GM19397 (cell line): ENCODE data around the gene BNC2.

Source experiments
- ATAC-seq: cut with Tn5 transposase; IDR thresholded peaks from one replicate; pipeline ENCODE4 v1.9.1; 2021; ENCODE audit warnings: mild to moderate bottlenecking, moderate library complexity; ENCODE audit not compliant: unreplicated experiment

BNC2 gene

DNA sequence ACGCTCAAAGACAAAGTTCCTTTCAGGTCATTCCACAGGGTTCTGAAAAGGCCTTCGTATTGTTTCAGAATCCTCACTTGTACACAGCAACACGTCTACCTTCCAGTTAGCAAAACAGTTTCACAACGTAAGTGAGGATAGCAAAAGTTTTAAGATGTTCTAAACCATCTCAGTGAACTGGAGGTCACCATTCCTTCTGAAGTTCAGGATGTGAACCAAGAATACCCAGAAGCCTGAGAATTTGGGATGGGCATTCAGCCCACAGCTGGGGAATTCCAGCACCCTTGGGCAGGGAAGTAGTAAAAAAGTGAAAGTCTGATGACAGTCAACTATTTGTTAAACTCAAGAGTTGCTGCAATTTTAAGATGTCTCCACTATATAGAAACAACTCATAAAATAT is 224.5 kb downstream of the BNC2 start:
- no peak for ATAC-seq

GRCh38 chr9:16642421-16643109 is 227.9 kb downstream of the BNC2 start:
- ATAC-seq: no peak

GRCh38 chr9:16640649-16641048 is 229.8 kb downstream of the BNC2 start:
- no peak for ATAC-seq

DNA sequence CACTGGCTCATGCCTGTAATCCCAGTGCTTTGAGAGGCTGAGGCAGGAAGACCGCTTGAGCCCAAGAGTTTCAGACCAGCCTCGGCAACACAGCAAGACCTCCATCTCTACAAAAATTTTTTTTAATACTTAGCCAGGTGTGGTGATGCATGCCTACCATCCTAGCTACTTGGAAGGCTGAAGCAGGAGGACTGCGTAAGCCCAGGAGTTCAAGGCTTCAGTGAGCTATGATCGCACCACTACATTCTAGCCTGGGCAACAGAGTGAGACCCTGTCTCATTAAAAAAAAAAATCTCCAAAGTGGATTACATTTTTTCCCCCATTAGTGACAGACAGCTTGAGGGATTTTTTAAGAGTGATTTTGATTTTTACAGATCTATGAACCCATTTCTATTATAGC is 230.8 kb downstream of the BNC2 start:
- ATAC-seq: no peak

DNA sequence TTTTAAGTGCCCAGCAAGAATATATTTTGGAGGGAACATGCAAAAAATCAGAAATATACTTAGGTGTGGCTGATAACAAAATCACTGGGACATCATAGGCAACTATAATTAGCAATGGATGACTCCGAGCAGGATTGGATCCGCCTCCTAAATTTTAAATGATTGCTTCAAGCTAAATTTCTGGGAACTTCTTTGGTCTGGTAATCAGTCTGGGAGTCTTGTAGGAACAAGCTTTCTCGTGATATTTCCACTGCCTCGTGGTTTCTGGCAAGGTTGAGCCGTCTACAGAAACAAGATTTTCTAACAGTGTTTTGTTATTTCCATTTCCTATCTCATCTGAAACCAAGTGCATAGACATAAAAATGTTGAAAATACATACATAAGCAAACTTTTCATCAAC is 232.6 kb downstream of the BNC2 start:
- ATAC-seq: no peak

DNA sequence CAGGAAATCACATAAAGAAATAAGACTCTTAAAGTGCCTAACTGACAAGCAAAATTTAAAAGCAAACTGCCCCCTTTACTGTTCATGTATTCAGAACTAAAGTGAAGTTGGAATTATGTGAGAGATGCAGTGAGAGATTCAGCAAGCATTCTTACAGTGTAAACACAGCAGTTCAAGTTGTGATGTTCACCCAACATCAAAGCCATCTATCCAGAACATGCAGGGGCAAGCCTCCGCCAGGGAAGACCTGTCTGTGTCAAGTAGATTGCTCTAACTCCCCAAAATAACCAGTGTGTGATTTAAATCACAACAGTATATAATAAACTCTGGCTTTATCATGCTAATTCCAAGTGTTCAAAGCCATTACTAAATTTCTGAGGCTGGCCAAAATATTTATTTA is 233.3 kb downstream of the BNC2 start:
- no peak for ATAC-seq

DNA sequence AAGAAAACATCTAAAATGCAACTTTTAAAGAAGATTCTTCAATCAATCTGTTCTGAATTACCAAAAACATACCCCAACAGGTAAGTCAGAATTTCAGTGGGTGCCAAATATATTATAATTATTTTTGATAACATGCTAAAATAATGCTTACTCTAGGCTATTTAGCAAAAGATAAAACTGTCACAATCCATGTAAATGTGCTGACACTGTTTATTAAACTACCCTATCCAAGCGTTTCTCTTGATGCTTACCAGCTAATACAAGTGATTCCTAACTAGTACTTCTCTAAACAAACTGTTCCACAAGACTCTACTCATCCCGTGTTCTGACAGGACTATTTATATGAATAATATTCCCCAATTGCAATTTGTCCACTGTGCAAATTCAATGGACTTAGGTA is 236.7 kb downstream of the BNC2 start:
- ATAC-seq: no peak

DNA sequence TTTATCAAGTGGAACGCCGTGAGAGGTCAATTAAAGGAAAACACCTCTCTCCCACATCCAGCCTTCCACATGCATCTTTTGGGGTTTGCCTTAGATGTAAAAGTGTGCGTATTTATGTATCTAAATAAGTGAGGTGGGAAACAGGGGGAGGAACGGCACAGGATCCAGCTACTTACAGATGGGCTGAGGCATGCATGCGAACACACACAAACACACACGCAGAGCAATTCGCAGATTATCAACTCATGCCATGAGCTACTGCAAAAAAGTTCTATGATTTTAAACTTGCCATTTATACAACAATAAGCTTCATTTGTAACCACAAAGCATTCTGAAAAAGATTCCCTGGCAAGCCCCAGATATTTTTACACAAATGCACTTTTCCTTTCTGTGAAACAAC is 242.1 kb downstream of the BNC2 start:
- ATAC-seq: no peak

- ATAC-seq: no peak
Measured at GRCh38 chr9:16627967-16628366, 242.5 kb downstream of the BNC2 start.

- ATAC-seq: no peak
Measured at GRCh38 chr9:16627521-16627920, 242.9 kb downstream of the BNC2 start.

DNA sequence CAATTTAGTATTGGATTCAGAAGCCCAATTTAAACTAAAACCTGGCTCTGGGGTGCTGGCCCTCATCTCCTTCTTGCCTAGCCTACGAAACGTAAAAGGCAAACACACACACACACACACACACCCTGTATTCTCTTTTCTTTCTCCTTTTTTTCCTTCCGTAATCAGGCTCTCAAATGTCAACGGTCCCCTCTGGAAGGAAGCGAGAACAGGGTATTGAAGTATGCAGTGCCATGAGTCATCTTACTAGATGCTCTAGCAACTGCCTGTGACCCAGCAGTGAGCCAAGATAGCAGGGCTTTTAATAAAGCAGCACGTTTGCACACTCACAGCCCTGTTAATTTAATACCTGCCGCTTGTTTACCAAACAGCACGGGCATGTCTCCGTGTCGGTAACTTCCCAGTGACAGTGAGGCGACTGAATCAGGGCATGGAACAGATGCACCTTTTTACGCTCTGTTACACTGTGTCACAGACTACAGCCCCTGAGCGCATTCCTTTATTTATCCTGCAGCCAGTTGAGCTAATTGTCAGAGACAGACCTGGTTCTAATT is 243.8 kb downstream of the BNC2 start:
- ATAC-seq: no peak

DNA sequence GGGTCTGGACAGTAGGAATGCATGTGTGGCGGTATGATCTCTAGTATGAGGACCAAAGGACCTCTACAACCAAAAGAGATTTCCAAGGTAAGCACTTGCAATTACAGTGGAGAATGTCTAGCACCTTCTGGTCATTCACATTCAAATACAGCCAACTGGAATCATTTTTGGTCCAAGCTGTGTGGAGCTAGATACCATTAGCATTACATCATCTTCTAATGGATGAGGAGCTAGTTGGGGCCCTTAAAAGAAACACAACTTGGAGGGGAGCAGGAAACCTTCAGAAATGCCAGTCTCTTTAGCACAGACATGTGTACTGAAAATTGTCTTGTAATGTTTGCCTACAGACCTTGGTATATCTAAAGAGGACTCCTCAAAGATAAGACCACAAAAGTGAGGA is 244.7 kb downstream of the BNC2 start:
- no peak for ATAC-seq

DNA sequence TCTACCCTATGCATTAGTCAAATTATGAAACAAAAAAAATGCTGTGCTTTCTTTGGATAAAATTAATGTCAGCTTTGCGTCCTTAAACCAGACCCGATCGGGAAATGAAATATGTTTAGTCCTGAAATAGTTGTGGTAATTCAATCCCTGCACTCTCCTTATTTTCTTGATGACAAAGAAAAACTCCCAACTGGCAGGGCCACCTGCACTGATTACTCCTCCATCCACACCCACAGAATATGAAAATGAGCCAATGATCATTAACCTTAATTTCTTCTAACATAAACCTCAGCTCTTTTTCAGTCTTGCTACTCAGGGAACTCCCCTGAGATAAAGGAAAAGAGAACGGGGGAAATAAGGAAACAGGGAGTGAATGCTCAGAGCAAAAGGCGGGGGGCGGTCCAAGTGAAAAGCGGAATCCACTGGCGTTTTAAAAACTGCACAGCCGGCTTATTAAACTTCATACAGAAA is 245.3 kb downstream of the BNC2 start:
- ATAC-seq: no peak

GRCh38 chr9:16624744-16625117 is 245.7 kb downstream of the BNC2 start:
- ATAC-seq: no peak

- ATAC-seq: no peak
Measured at GRCh38 chr9:16623989-16624743, 246.3 kb downstream of the BNC2 start.

DNA sequence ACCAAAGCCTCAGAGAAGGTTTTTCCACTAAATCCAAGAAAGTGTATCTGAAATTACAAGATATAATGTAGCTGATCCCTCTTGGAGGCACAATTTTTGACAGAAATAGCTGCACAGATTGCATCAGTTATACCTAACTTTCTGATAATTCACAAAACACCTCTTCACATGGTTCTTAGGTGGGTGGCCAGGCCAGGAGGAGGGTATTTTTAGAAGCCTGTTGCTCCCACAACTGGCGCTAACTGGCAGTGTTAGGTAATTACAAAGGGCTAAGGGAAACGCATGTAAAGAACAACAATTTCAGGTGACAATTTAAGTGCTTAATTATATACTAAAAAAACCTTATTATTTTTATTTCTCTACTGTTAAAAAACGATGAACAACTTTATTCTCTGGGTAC is 247.9 kb downstream of the BNC2 start:
- ATAC-seq: no peak

- no peak for ATAC-seq
Measured at GRCh38 chr9:16619914-16620520, 250.5 kb downstream of the BNC2 start.

- ATAC-seq: no peak
Measured at GRCh38 chr9:16619402-16619801, 251.1 kb downstream of the BNC2 start.

DNA sequence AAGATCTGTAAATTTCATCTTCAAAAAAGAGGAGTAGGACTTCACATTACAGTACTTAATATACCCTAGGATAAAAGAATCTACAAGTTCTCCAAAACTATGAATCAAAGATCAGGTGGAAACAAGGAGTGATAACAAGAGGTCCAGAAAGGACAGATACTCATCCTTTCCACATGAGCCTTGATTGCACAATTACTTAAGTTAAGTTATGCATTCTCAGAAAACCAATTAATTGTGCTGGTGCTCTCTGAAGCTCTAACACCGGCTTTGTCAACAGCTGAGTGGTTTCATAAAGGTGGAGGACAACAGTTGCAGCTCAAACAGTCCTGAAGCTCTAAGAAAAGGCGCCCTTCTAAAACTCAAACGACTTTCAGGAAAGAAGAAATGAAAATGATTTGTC is 251.9 kb downstream of the BNC2 start:
- ATAC-seq: no peak

- ATAC-seq: no peak
Measured at GRCh38 chr9:16616686-16617085, 253.8 kb downstream of the BNC2 start.

DNA sequence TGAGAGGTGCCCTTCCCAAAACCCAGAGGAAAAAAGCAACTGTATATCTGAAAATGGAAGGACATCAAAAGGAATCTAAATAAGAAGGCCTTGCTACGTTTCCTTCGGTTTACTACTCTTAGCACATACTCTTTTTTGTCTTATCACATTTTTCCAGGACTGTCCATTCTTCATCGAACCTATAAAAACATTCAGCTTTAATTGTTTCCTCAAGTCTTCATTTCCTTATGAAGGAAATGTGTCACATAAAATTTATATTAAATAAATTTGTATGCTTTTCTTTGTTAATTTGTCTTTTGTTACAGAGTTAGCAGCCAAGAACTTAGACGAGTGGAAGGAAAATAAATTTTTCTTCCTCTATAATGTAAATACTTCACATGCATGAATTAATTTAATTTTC is 255.0 kb downstream of the BNC2 start:
- ATAC-seq: no peak

- no peak for ATAC-seq
Measured at GRCh38 chr9:16613605-16614004, 256.9 kb downstream of the BNC2 start.
